GM12874 (cell line): ENCODE results near the gene PRKCA.

Experiments
- CTCF ChIP-seq: IDR thresholded peaks from 2 replicates; pipeline ENCODE4 v1.5.1; 2011; ENCODE audit warnings: low read depth, mild to moderate bottlenecking, control low read depth, low read length, moderate library complexity; ENCODE audit not compliant: insufficient read depth

Gene PRKCA

GRCh38 chr17:66817750-66818149 is 515.3 kb downstream of the PRKCA start:
- TF ChIP-seq CTCF: no peak

- TF ChIP-seq CTCF: no peak
These were observed 517.1 kb downstream of the PRKCA start for GRCh38 chr17:66819466-66819865.

- TF ChIP-seq CTCF: no peak
These were observed 519.6 kb downstream of the PRKCA start for GRCh38 chr17:66822009-66822408.

GRCh38 chr17:66826856-66827255 is 524.4 kb downstream of the PRKCA start:
- no peak for TF ChIP-seq CTCF

GRCh38 chr17:66829386-66829864 is 527.0 kb downstream of the PRKCA start:
- TF ChIP-seq CTCF: no peak

GRCh38 chr17:66829883-66830282 is 527.5 kb downstream of the PRKCA start:
- TF ChIP-seq CTCF: no peak

GRCh38 chr17:66830451-66830850 is 528.0 kb downstream of the PRKCA start:
- TF ChIP-seq CTCF: no peak
